Keratinocyte (primary cell): ENCODE measurements around the gene WDFY2. TPM values are rescaled to one million over a fixed set of nuclear protein-coding genes. Genes with fewer than 3 reads are reported as not detected.

Source experiments
- DNase-seq: peaks from one replicate; pipeline ENCODE4 v3.0.0-alpha.2; 2011; ENCODE audit warnings: low read depth, missing footprints, low spot score
- FAIRE-seq: peaks from 2 replicates; lab custom pipeline; 2011; peaks lifted over from hg19 to GRCh38; lab: Jason Lieb, UNC
- H2AFZ ChIP-seq: 2 replicates; pipeline ENCODE4 v1.6.0; 2012; ENCODE audit warnings: low read length, control low read depth, inconsistent platforms; ENCODE audit not compliant: control insufficient read depth
- H3K27ac ChIP-seq: 2 replicates; pipeline ENCODE4 v1.5.1; 2011; ENCODE audit warnings: low read length; ENCODE audit not compliant: control insufficient read depth, insufficient read depth
- H3K27me3 ChIP-seq: 3 replicates; pipeline ENCODE4 v1.6.0; 2011; ENCODE audit warnings: low read length; ENCODE audit not compliant: control insufficient read depth, insufficient read depth; ENCODE audit errors: extremely low read depth
- H3K36me3 ChIP-seq, 2 experiments: 2 replicates in 1 of 2; 3 replicates in 1 of 2; pipeline ENCODE4 v1.5.1; 2011; ENCODE audit warnings: low read length in 2 of 2, mild to moderate bottlenecking in 1 of 2; ENCODE audit not compliant: control insufficient read depth in 2 of 2, insufficient read depth in 2 of 2; ENCODE audit errors: extremely low read depth in 1 of 2
- H3K4me1 ChIP-seq: 3 replicates; pipeline ENCODE4 v1.5.1; 2011; ENCODE audit warnings: low read length; ENCODE audit not compliant: control insufficient read depth, insufficient read depth; ENCODE audit errors: extremely low read depth
- H3K4me2 ChIP-seq: 3 replicates; pipeline ENCODE4 v1.6.0; 2011; ENCODE audit warnings: low read depth, low read length; ENCODE audit not compliant: control insufficient read depth, insufficient read depth; ENCODE audit errors: extremely low read depth
- H3K4me3 ChIP-seq, 3 experiments: fragments of 200-600 bp in 1 of 3; sonication (generic) in 1 of 3; 2 replicates in 2 of 3; 3 replicates in 1 of 3; pipeline ENCODE4 v1.5.1; 2011 to 2016; ENCODE audit warnings: low read length in 3 of 3, mild to moderate bottlenecking in 3 of 3, control low read depth in 2 of 3, inconsistent platforms in 1 of 3, low read depth in 1 of 3, mixed read lengths in 1 of 3, mixed run types in 1 of 3, moderate library complexity in 1 of 3; ENCODE audit not compliant: control insufficient read depth in 2 of 3, insufficient read depth in 2 of 3; ENCODE audit errors: extremely low read depth in 1 of 3
- H3K79me2 ChIP-seq: 2 replicates; pipeline ENCODE4 v1.6.0; 2012; ENCODE audit warnings: low read length; ENCODE audit not compliant: control insufficient read depth, insufficient read depth
- H3K9ac ChIP-seq: 3 replicates; pipeline ENCODE4 v1.6.0; 2011; ENCODE audit warnings: low read length; ENCODE audit not compliant: control insufficient read depth, insufficient read depth; ENCODE audit errors: extremely low read depth
- H3K9me1 ChIP-seq: 3 replicates; pipeline ENCODE4 v1.6.0; 2011; ENCODE audit warnings: low read length; ENCODE audit not compliant: control insufficient read depth, insufficient read depth; ENCODE audit errors: extremely low read depth
- H3K9me3 ChIP-seq: 2 replicates; pipeline ENCODE4 v1.5.1; 2012; ENCODE audit warnings: low read depth, low read length; ENCODE audit not compliant: control insufficient read depth
- H4K20me1 ChIP-seq: 3 replicates; pipeline ENCODE4 v1.6.0; 2011; ENCODE audit warnings: low read length; ENCODE audit not compliant: control insufficient read depth, insufficient read depth; ENCODE audit errors: extremely low read depth
- EZH2 ChIP-seq: IDR thresholded peaks from one replicate; pipeline ENCODE4 v1.6.1; 2012; ENCODE audit warnings: inconsistent platforms, mild to moderate bottlenecking, low read length, moderate library complexity
- dilution Hi-C: fragments of 300-500 bp; cut with MboI; formaldehyde crosslinking; loops from one replicate; pipeline ENCODE4 v1.7.0; 2020; ENCODE audit warnings: low sequenced_read_pairs; ENCODE audit not compliant: extremely low pct_ligation_motif_present
- polyA plus RNA-seq, 5 experiments: library from polyadenylated mRNA; depleted of rRNA in 3 of 5; stranded (reverse) in 3 of 5; stranded (forward) in 1 of 5; unstranded in 1 of 5; fragments of >200 nt; gene quantifications; 1 replicate in 1 of 5; 2 replicates in 3 of 5; 3 replicates in 1 of 5; pipeline versions ENCODE4 v1.2.1 to v1.2.3, GENCODE V29; 2011 to 2012; ENCODE audit warnings: missing spikeins in 2 of 5, low read depth in 1 of 5, low replicate concordance in 1 of 5
- TF ChIP-seq, protein P1 (sequence below), 3 experiments: IDR thresholded peaks in 1 of 3; conservative IDR thresholded peaks in 1 of 3; optimal IDR thresholded peaks in 1 of 3; 2 replicates in 2 of 3; 3 replicates in 1 of 3; pipeline versions ENCODE3 to v1.5.1; 2011; ENCODE audit warnings: low read length in 3 of 3, mild to moderate bottlenecking in 3 of 3, moderate library complexity in 2 of 3, control low read depth in 1 of 3, inconsistent platforms in 1 of 3; ENCODE audit not compliant: insufficient read depth in 2 of 3; ENCODE audit errors: extremely low read depth in 1 of 3

Gene WDFY2
- polyA plus RNA-seq, 1 donor (not counting 4 experiments of a cell fraction or from before 2014, with no cell fraction given), result 18.6 TPM

- Histone ChIP-seq H3K9me3 (no peaks in the 10 kb centered on the region), H3K9me1 (peaks cover under 1% of the 10 kb centered on the region), H3K27me3 (no peaks in the 10 kb centered on the region), H3K27ac (no peak overlapping the region), H3K79me2 (peaks cover 80% of the 10 kb centered on the region), H3K4me3 (no peak overlapping the region), H2AFZ (no peak overlapping the region), H3K4me2 (no peak overlapping the region), H4K20me1 (no peaks in the 10 kb centered on the region), H3K9ac (no peak overlapping the region), H3K4me1 (peaks cover 42% of the 10 kb centered on the region), H3K36me3 (peaks cover 0 to under 1% of the 10 kb centered on the region in 2 experiments)
- DNase-seq, result no peak
- dilution Hi-C loops, result no loop called here
- FAIRE-seq, result no peak
- no peak for TF ChIP-seq EZH2
- TF ChIP-seq, protein P1, sequence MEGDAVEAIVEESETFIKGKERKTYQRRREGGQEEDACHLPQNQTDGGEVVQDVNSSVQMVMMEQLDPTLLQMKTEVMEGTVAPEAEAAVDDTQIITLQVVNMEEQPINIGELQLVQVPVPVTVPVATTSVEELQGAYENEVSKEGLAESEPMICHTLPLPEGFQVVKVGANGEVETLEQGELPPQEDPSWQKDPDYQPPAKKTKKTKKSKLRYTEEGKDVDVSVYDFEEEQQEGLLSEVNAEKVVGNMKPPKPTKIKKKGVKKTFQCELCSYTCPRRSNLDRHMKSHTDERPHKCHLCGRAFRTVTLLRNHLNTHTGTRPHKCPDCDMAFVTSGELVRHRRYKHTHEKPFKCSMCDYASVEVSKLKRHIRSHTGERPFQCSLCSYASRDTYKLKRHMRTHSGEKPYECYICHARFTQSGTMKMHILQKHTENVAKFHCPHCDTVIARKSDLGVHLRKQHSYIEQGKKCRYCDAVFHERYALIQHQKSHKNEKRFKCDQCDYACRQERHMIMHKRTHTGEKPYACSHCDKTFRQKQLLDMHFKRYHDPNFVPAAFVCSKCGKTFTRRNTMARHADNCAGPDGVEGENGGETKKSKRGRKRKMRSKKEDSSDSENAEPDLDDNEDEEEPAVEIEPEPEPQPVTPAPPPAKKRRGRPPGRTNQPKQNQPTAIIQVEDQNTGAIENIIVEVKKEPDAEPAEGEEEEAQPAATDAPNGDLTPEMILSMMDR (optimal IDR thresholded peaks at IDR 0.05 in 1 of 3, IDR thresholded peaks at IDR 0.05 in 1 of 3, conservative IDR thresholded peaks at IDR 0.05 in 1 of 3; ENCODE audit: extremely low read depth in 1 of 3, insufficient read depth in 2 of 3, low read length in 3 of 3), result no peak
Observed at GRCh38 chr13:51630288-51630615, 46.0 kb downstream of the WDFY2 start.

DNA sequence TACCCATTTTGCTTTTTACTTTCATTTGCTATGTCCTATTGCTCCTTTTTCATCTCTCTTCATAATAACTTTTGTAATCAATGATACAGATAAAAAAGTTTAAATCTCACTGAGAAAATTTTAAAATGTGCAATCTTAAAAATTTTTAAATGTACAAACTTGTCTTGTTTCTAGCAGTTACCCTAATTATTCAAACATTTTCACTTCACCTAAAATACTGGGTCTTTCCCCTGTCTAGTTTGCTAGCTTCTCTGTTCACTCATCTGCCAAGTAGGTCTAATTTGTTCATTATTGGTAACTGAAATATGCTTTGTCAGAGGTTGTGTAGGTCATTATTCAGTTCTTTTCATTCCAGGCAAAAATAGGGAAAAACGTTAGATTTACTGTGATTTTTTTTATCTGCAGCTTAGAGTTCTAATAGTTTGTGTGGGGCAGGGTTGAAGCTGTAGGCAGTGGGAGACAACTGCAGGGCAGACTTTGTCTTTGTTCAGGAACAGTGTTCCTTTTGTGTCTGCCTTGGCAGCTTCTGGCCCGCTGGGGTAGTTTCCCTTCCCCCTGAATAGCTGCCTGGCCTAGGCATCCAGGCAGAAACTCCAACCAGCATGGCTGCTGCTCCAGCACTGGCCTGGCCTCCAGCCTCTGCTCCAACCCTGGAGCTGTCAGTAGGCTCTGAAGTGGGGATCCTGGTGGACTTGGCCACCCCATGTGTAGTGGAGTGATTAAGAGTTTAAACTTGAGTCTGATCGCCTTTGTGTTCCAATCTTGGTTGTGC lies 48.5 kb downstream of the WDFY2 start:
- TF ChIP-seq, protein P1 (optimal IDR thresholded peaks at IDR 0.05 in 1 of 3, IDR thresholded peaks at IDR 0.05 in 1 of 3, conservative IDR thresholded peaks at IDR 0.05 in 1 of 3; ENCODE audit: extremely low read depth in 1 of 3, insufficient read depth in 2 of 3, low read length in 3 of 3), result no peak
- no peak for TF ChIP-seq EZH2
- Histone ChIP-seq H3K79me2 (peaks cover 81% of the 10 kb centered on the region), H3K9me1 (peaks cover 3% of the 10 kb centered on the region), H3K4me2 (peak overlapping the region; percentile 75), H3K4me3 (no peak overlapping the region), H3K27ac (peak overlapping the region; percentile 58), H3K27me3 (no peaks in the 10 kb centered on the region), H3K9me3 (no peaks in the 10 kb centered on the region), H3K36me3 (peaks cover 0 to 12% of the 10 kb centered on the region in 2 experiments), H4K20me1 (no peaks in the 10 kb centered on the region), H3K4me1 (peaks cover 32% of the 10 kb centered on the region), H2AFZ (no peak overlapping the region), H3K9ac (no peak overlapping the region)
- peak; percentile 60 for FAIRE-seq
- no peak for DNase-seq
- dilution Hi-C loops, result no loop called here
